H1 (cell line): Measurements from ENCODE around the gene CHPT1.

ENCODE experiments used
- BACH1 ChIP-seq: IDR thresholded peaks from 2 replicates; pipeline ENCODE4 v1.6.1; 2012; ENCODE audit warnings: low read length, improper control_type of control experiment
- EZH2 ChIP-seq: fragments of 200-600 bp; sonication (generic); IDR thresholded peaks from 2 replicates; pipeline ENCODE4 v1.7.1; 2012; ENCODE audit warnings: low read depth, mild to moderate bottlenecking, moderate library complexity, low read length, inconsistent platforms; ENCODE audit not compliant: severe bottlenecking
- GTF2F1 ChIP-seq: IDR thresholded peaks from 2 replicates; pipeline ENCODE4 v1.6.1; 2012; ENCODE audit warnings: low read depth, low read length, improper control_type of control experiment, borderline replicate concordance
- HDAC6 ChIP-seq: IDR thresholded peaks from one replicate; pipeline ENCODE4 v1.7.1; 2012; ENCODE audit warnings: low read depth, mild to moderate bottlenecking, inconsistent platforms, low read length, moderate library complexity
- RAD21 ChIP-seq, 2 experiments: IDR thresholded peaks in 1 of 2; conservative IDR thresholded peaks in 1 of 2; 2 replicates each; pipeline ENCODE4 v1.6.1; 2011; ENCODE audit warnings: low read depth in 2 of 2, low read length in 2 of 2, improper control_type of control experiment in 1 of 2, inconsistent platforms in 1 of 2, mild to moderate bottlenecking in 1 of 2, moderate library complexity in 1 of 2
- TEAD4 ChIP-seq: IDR thresholded peaks from 2 replicates; pipeline ENCODE4 v1.6.1; 2012; ENCODE audit warnings: low read depth, low read length, inconsistent platforms, mixed read lengths

DNA sequence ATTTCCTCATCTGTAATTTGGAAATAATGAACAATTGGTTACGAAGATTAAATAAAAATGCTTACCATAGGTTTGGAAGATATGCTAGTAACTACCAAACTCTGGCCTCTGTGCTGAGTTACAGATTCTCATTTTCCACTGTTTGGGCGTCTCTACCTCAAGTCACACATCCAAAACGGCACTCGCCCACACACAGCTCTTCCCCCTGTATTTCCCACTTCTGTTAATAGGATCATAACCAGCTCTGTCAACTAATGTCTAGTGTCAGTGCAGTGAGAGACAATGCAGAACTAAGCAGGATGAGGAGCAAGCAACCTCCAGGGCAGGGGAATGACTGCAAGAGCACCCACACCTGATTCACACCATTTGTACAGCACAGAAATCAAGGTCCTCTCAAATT, 52.7 kb downstream of the CHPT1 start:
- TF ChIP-seq HDAC6 = no peak
- no peak for TF ChIP-seq GTF2F1
- TF ChIP-seq RAD21 (IDR thresholded peaks at IDR 0.05 in 1 of 2, conservative IDR thresholded peaks at IDR 0.05 in 1 of 2; ENCODE audit: low read depth in 2 of 2, low read length in 2 of 2) = no peak
- no peak for TF ChIP-seq BACH1
- TF ChIP-seq TEAD4 = no peak
- TF ChIP-seq EZH2 = no peak
